Glomerular visceral epithelial cell (primary cell): ENCODE data around the gene DNAAF3.
"Not testable (repeated sequence)": the region's sequence is repeated elsewhere in the genome, so short reads cannot be mapped to it uniquely, and the experiment has no call there.

Experiments used
- DNase-seq: peaks from one replicate; pipeline ENCODE4 v3.0.0-alpha.2; 2016; ENCODE audit errors: extremely low spot score

The DNAAF3 gene

DNA sequence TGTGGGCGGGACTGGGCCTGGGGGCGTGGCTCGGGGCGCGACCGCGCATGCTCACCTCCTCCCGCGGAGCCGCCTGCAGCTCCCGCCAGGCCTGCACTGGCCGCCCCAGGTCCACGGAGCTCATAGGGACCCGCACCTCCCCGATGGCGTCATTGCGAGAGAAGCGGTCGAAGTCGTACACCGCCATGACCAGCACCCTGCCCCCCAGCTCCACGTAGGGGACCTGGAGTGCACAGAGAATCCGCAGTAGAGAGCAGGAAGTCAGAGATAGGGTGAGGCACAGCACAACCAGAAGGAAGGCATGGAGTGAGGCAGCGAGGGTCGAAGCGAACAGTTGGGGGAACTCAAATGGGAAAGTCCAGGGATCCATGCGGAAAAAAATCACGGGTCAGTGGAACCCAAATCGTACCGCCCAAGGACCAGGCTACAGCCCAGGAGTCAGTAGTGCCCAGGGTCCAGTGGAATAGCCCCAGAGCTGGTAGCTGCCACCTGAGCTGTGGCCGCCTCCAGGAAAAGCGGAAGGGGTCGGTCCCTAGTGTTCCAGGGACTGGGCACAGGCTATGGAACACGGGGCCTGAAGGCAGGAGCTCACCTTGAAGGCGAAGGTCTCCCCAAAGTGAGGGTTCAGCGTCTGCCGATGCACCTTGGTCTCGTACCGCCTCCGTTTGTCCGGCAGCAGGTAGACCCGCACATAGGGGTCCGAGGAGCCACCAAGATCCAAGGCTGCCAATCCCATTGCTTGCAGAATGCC lies 8.9 kb upstream of the DNAAF3 start:
- no peak for DNase-seq

GRCh38 chr19:55174425-55175116 lies 8.2 kb upstream of the DNAAF3 start:
- DNase-seq = no peak

DNA sequence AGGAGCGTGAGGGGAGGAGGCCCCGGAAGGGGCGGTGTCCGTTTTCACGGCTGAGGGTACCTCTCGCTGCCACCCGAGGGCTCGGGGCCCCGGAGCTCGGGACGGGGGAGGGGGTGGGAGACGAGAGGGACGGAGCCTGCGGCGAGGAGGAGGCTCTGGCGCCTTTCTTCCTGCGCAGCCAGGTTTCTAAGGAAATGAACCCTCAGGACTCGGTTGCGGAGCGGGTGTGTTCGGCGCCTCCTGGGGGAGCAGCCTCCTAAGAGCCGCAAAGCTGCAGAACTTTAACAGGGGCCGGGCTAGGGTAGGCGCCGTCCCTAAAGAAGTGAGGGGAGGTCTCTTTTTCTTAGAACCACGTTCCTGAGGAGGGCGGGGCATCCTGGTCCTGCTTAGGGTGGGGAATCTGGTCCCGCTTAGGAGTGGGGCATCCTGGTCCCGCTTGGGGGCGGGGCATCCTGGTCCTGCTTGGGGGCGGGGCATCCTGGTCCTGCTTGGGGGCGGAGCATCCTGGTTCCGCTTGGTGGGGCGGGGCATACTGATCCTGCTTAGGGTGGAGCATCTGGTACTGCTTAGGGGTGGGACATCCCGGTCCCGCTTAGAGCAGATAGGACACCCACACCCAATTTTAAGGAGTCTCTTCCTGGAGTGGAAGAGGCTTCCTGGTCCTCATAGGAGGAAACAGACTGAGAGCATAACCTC lies 7.4 kb upstream of the DNAAF3 start:
- peak; percentile 75 for DNase-seq

- no peak for DNase-seq
These were observed 6.8 kb upstream of the DNAAF3 start for GRCh38 chr19:55173186-55173713.

- DNase-seq = peak; percentile 40
These were observed 6.3 kb upstream of the DNAAF3 start for GRCh38 chr19:55172741-55173140.

DNA sequence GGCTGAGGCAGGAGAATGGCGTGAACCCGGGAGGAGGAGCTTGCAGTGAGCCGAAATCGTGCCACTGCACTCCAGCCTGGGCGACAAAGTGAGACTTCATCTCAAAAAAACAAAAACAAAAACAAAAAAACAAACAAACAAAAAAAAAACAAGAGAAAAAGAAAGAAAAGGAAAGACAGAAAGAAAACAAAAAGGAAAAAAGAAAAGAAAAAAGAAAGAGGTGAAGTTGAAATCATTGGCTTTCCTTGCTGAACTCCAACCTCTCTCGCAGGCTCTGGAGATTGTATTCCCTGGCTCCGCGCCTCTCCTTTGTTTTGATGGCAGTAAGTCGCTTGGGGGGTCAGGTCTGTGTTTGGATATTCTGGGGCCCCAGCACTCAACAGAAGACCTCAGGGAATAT lies 5.9 kb upstream of the DNAAF3 start:
- not testable (repeated sequence) for DNase-seq

GRCh38 chr19:55171440-55171839 lies 5.0 kb upstream of the DNAAF3 start:
- DNase-seq = no peak

- no peak for DNase-seq
These were observed 2.7 kb upstream of the DNAAF3 start for GRCh38 chr19:55169136-55169535.

- DNase-seq = peak; percentile 78
These were observed 372 bp downstream of the DNAAF3 start for GRCh38 chr19:55165952-55166529.

GRCh38 chr19:55161571-55162322 lies 4.7 kb downstream of the DNAAF3 start:
- DNase-seq = no peak

GRCh38 chr19:55160986-55161365 lies 5.4 kb downstream of the DNAAF3 start:
- DNase-seq = no peak

DNA sequence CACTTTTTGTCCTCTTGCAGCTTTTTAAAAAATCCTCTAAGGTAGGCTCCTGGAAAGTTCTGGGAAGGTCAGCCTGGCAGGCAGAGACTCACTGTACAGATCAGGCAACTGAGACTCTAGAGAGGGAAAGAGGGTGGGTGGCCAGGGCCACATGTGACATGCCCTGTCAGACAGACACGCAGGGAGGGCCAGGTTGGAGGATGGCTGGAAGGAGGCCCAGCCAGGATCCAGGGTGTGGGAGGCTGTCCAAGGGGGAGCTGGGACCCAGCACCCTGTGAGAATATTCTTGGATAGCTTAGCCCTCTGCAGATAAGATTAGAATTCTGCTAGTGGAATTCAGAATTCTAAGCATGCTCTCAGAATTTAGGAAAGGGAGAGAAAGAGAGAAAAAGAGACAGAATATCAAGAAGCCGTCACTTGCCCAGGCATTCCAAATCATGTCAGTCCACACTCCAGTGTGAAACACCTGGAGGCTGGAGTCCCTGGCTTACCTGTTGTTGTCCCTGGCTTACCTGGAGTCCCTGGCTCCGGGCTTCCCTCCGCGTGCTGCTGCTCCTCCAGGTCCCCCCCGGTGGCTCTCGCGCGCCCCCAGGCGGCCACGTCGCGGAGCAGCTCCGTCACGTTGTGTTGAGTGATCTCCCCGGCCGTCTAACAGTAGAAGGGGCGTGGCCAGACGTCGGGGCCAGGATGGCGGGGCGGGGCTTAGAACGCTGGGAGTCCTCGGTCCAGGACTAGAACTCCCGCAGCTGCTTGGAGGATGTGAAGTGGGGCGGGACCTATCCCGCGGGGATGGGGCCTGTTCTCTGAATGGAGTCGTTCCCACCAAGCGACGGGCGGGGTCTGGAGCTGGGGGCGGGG lies 6.1 kb downstream of the DNAAF3 start:
- DNase-seq = peak; percentile 90

GRCh38 chr19:55158848-55159749 lies 7.3 kb downstream of the DNAAF3 start:
- no peak for DNase-seq

DNA sequence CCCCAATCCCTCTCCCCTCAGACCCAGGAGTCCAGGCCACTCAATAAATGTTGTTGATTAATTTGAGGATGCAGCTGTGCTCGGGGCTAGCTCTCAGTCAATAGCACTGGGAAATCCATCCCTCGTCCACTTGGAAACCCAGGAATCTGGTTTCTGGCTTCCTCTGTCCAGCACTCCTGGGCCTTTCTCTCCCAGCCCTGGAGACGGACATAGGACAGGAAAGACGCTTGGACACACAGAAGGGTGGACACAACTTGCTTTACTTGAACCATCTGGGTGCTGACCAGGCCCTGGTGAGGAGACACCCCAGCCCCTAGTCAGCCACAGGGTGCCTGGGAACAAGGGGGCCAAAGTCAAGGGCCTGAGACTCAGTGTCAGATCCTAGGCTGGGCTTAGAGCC lies 8.0 kb downstream of the DNAAF3 start:
- DNase-seq = no peak

DNA sequence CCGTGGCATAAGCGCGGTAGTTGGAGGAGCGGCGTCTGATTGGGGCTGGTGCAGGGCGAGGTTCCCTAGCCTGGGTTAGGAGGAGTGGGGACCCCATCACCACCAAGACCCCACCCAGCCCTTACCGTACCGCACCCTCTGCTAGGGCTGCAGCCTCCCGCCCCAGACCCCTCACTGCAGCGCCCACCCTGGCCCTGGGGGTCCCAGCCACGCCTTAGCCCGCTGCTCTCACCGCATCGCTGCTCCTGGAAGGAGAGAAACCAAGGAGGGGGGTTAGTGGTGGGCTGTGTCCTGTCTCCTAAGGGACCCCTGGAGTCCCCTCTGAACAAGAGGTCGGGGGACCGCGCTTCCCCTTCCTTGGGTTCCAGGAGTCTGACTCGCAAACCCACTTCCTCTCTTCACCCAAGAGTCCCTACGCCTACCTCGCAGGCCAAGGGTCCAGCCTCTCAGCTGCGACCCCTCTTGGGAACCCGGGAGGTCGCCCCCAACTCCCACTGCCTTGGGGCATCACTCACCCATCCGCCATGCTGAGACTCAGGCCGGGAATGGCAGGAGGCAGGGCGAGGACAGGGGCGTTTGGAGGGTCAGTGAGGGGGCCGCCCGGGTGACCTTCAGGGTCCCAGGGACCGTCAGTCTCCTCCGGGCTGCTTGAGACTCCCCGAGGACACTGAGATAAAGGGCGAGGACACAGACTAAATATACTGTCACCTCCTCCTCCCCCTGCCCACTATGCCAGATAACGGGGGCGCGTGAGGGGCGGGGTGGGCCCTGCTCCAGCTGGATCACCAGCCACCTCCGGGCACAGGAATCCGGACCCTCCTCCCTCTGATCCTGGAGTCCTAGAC lies 9.1 kb downstream of the DNAAF3 start, which contains the start of gene TNNI3:
Gene TNNI3, minus strand, starts transcription at position 669 of the 845 bp plus-strand sequence. Its CDS starts 143 bp downstream, at position 526.
- no peak for DNase-seq

GRCh38 chr19:55156202-55157063 lies 10.0 kb downstream of the DNAAF3 start:
- peak; percentile 46 for DNase-seq

GRCh38 chr19:55155784-55156183 lies 10.6 kb downstream of the DNAAF3 start:
- not testable (repeated sequence) for DNase-seq
